IMR-90 (cell line): Measurements from ENCODE around the gene CARMIL1. TPM values are rescaled to one million over a fixed set of nuclear protein-coding genes. Genes with fewer than 3 reads are reported as not detected.

Experiments used
- ATAC-seq: fragments of 200-7000 bp; cut with Tn5 transposase; 2 replicates; pipeline ENCODE4 v1.9.1; 2020; ENCODE audit warnings: low read depth, mild to moderate bottlenecking, moderate library complexity
- BruUV-seq: library from RNA; stranded (reverse); fragments of 400-500 nt; replicated peaks from 2 replicates; lab custom pipeline; 2021; lab: Mats Ljungman, UMichigan
- CTCF ChIA-PET: fragments of 300-600 bp; formaldehyde crosslinking; extraction: SDS; loops from one replicate; lab custom pipeline; 2021; ENCODE audit warnings: antibody characterized with exemption; lab: Yijun Ruan, JAX
- POLR2A ChIA-PET: fragments of 300-600 bp; sonication (Branson Sonifier 250); formaldehyde crosslinking; loops from one replicate; lab custom pipeline; 2022; ENCODE audit warnings: antibody characterized with exemption; ENCODE audit not compliant: unreplicated experiment; lab: Charles Lee
- DNase-seq: peaks from one replicate; pipeline ENCODE4 v3.0.0; 2013
- H2AFZ ChIP-seq: replicated peaks from 2 replicates; pipeline ENCODE3; 2013; ENCODE audit warnings: low read length, mild to moderate bottlenecking; ENCODE audit not compliant: poor library complexity
- H2AK5ac ChIP-seq: 2 replicates; pipeline ENCODE4 v1.6.1; 2013; ENCODE audit warnings: low read depth, low read length, inconsistent platforms
- H2AK9ac ChIP-seq: replicated peaks from 2 replicates; pipeline ENCODE3; 2013; ENCODE audit warnings: mild to moderate bottlenecking, low read depth, low read length, moderate library complexity; ENCODE audit not compliant: poor library complexity
- H2BK120ac ChIP-seq: 2 replicates; pipeline ENCODE4 v1.6.1; 2013; ENCODE audit warnings: low read depth, low read length, inconsistent platforms
- H2BK15ac ChIP-seq: 3 replicates; pipeline ENCODE4 v1.6.1; 2013; ENCODE audit warnings: low read depth, low read length, inconsistent platforms
- H2BK20ac ChIP-seq: 2 replicates; pipeline ENCODE4 v1.6.1; 2013; ENCODE audit warnings: low read depth, mild to moderate bottlenecking, inconsistent platforms, low read length, moderate library complexity
- H2BK5ac ChIP-seq: 2 replicates; pipeline ENCODE4 v1.6.1; 2013; ENCODE audit warnings: mild to moderate bottlenecking, low read depth, low read length, inconsistent platforms; ENCODE audit not compliant: poor library complexity, severe bottlenecking
- H3K14ac ChIP-seq: replicated peaks from 2 replicates; pipeline ENCODE4 v1.6.1; 2013; ENCODE audit warnings: low read depth, low read length, inconsistent platforms
- H3K18ac ChIP-seq: 2 replicates; pipeline ENCODE4 v1.6.1; 2013; ENCODE audit warnings: low read depth, low read length, control low read depth
- H3K23ac ChIP-seq: 2 replicates; pipeline ENCODE4 v1.6.1; 2013; ENCODE audit warnings: low read depth, low read length, inconsistent platforms
- H3K27ac ChIP-seq: 2 replicates; pipeline ENCODE4 v1.5.1; 2013; ENCODE audit warnings: mild to moderate bottlenecking, control low read depth, low read length; ENCODE audit not compliant: insufficient read depth
- H3K27me3 ChIP-seq: 2 replicates; pipeline ENCODE4 v1.6.1; 2013; ENCODE audit warnings: low read length; ENCODE audit not compliant: control insufficient read depth, insufficient read depth
- H3K36me3 ChIP-seq: 2 replicates; pipeline ENCODE4 v1.6.1; 2013; ENCODE audit warnings: low read length, mixed read lengths; ENCODE audit not compliant: control insufficient read depth, insufficient read depth
- H3K4ac ChIP-seq: 2 replicates; pipeline ENCODE4 v1.6.1; 2013; ENCODE audit warnings: low read depth, low read length, inconsistent platforms
- H3K4me1 ChIP-seq: 2 replicates; pipeline ENCODE4 v1.6.1; 2013; ENCODE audit warnings: low read length, mixed read lengths; ENCODE audit not compliant: control insufficient read depth, insufficient read depth
- H3K4me2 ChIP-seq: 2 replicates; pipeline ENCODE4 v1.6.1; 2013; ENCODE audit warnings: low read depth, mild to moderate bottlenecking, control low read depth, low read length, moderate library complexity
- H3K4me3 ChIP-seq: 2 replicates; pipeline ENCODE4 v1.5.1; 2013; ENCODE audit warnings: low read depth, mild to moderate bottlenecking, control low read depth, low read length, moderate library complexity; ENCODE audit not compliant: insufficient read depth
- H3K56ac ChIP-seq: 2 replicates; pipeline ENCODE4 v1.6.1; 2013; ENCODE audit warnings: low read length, inconsistent platforms; ENCODE audit not compliant: insufficient read depth; ENCODE audit errors: extremely low read depth
- H3K79me1 ChIP-seq, 2 experiments: 2 replicates each; pipeline ENCODE4 v1.6.1; 2013; ENCODE audit warnings: low read length in 2 of 2, inconsistent platforms in 1 of 2, low read depth in 1 of 2
- H3K9ac ChIP-seq: 2 replicates; pipeline ENCODE4 v1.6.1; 2013; ENCODE audit warnings: low read depth, low read length, control low read depth
- H3K9me1 ChIP-seq: 2 replicates; pipeline ENCODE4 v1.6.1; 2013; ENCODE audit warnings: low read length, inconsistent platforms; ENCODE audit not compliant: insufficient read depth
- H3K9me3 ChIP-seq: 2 replicates; pipeline ENCODE4 v1.6.1; 2013; ENCODE audit warnings: low read length; ENCODE audit not compliant: control insufficient read depth, insufficient read depth
- H4K20me1 ChIP-seq: 2 replicates; pipeline ENCODE4 v1.6.1; 2013; ENCODE audit warnings: low read length, inconsistent platforms; ENCODE audit not compliant: insufficient read depth
- H4K5ac ChIP-seq: 2 replicates; pipeline ENCODE4 v1.6.1; 2013; ENCODE audit warnings: mild to moderate bottlenecking, low read depth, low read length, control low read depth
- H4K8ac ChIP-seq, 2 experiments: 2 replicates each; pipeline ENCODE4 v1.6.1; 2013; ENCODE audit warnings: low read depth in 2 of 2, low read length in 2 of 2, control low read depth in 1 of 2, inconsistent platforms in 1 of 2
- H4K91ac ChIP-seq: 2 replicates; pipeline ENCODE4 v1.6.1; 2013; ENCODE audit warnings: low read depth, low read length, inconsistent platforms; ENCODE audit not compliant: insufficient read depth
- CEBPB ChIP-seq: IDR thresholded peaks from 2 replicates; pipeline ENCODE4 v1.6.1; 2012; ENCODE audit warnings: low read depth, low read length, improper control_type of control experiment
- CHD1 ChIP-seq: IDR thresholded peaks from 2 replicates; pipeline ENCODE4 v1.6.1; 2012; ENCODE audit warnings: low read depth, low read length, improper control_type of control experiment
- CTCF ChIP-seq: conservative IDR thresholded peaks from 2 replicates; pipeline ENCODE4 v1.5.1; 2012; ENCODE audit warnings: mild to moderate bottlenecking, low read depth, low read length, improper control_type of control experiment
- RAD21 ChIP-seq: IDR thresholded peaks from 2 replicates; pipeline ENCODE4 v1.6.1; 2012; ENCODE audit warnings: low read length, improper control_type of control experiment
- SMC3 ChIP-seq: fragments of 150-350 bp; IDR thresholded peaks from 2 replicates; pipeline ENCODE4 v1.6.1; 2016; ENCODE audit warnings: low read depth, mild to moderate bottlenecking, antibody characterized with exemption, low read length, moderate library complexity
- WGBS, 2 experiments: methylation state at CpG; one replicate each; pipeline versions ENCODE4 v1.1.5 to v1.1.7; 2013; ENCODE audit warnings: missing lambda C conversion rate in 2 of 2; ENCODE audit not compliant: insufficient read length in 1 of 2; ENCODE audit errors: extremely low coverage in 2 of 2; 5-methylcytosine and 5-hydroxymethylcytosine counted together
- dilution Hi-C: fragments of 300-500 bp; cut with HindIII; formaldehyde crosslinking; loops from one replicate; pipeline ENCODE4 v1.14.3; 2018; ENCODE audit warnings: low sequenced_read_pairs; ENCODE audit not compliant: unreplicated experiment
- in situ Hi-C: fragments of 300-500 bp; cut with MboI; formaldehyde crosslinking; loops from 3 replicates; pipeline ENCODE4 v1.14.3; 2019; ENCODE audit warnings: low sequenced_read_pairs, inconsistent platforms, mixed read lengths
- intact Hi-C: fragments of 100-400 bp; cut with micrococcal nuclease; formaldehyde crosslinking; loops from 2 replicates; pipeline ENCODE4 v1.10.0; 2022
- polyA plus RNA-seq, 3 experiments: library from polyadenylated mRNA; depleted of rRNA; stranded (reverse); fragments of >200 nt; gene quantifications; 2 replicates each; pipeline ENCODE4 v1.2.3, GENCODE V29; 2012; ENCODE audit warnings: low replicate concordance in 1 of 3
- total RNA-seq: library from RNA; depleted of rRNA; stranded (reverse); fragments of >200 nt; gene quantifications from 2 replicates; pipeline ENCODE4 v1.2.3, GENCODE V29; 2012

The CARMIL1 gene
- total and polyA plus RNA-seq, 2 of the 4 experiments (the other 2 are of a cell fraction), result 1.3 to 2.9 TPM

DNA sequence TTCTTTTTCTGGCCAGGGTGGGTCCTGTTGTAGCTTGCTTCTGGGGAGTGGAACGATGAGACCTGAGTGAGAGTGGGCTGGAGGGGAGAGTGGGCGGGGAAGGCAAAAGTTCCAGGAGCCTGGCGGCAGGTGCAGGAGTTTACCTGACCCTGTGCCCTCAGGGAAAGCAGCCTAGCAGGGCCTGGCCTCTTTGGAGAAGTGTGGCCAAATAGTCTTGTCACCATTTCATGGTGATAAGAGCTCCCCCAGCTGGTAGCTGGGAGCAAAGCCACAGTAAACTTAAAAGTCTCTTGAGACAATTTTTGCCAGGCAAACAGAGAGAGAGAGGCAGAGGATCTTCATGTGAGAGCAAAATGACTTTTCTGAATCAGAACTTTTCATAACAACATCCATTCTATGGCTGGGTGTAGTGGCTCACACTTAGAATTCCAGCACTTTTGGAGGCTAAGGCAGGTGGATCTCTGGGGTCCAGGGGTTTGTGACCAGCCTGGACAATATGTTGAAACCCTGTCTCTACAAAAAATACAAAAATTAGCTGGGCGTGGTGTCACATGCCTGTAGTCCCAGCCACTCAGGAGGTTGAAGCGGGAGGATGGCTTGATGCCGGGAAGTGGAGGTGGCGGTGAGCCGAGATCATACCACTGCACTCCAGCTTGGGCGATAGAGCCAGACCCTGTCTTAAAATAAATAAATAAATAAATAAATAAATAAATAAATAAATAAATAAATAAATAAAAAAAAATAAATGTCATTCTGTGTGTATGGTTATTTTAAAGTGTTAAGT lies 211.0 kb downstream of the CARMIL1 start:
- POLR2A ChIA-PET, result interaction anchor here (0.6 kb wide), 1 partner anchor 13 kb away, joined by 7 read pairs; no protein-coding TSS in a partner anchor
- Histone ChIP-seq H3K27me3 (no peaks in the 10 kb centered on the region), H2AFZ (peak overlapping the region; percentile 73), H3K9me1 (no peaks in the 10 kb centered on the region), H2BK20ac (no peak overlapping the region), H3K79me1 (no peaks in the 10 kb centered on the region), H2BK120ac (no peak overlapping the region), H2BK15ac (no peak overlapping the region), H3K27ac (no peak overlapping the region), H3K4me2 (no peak overlapping the region), H3K4me3 (no peak overlapping the region), H2AK9ac (no peak overlapping the region), H3K4ac (no peak overlapping the region), H4K8ac (no peak overlapping the region), H3K18ac (no peak overlapping the region), H3K56ac (no peak overlapping the region), H4K5ac (no peak overlapping the region), H3K9ac (no peak overlapping the region), H3K23ac (no peak overlapping the region), H3K9me3 (no peaks in the 10 kb centered on the region), H2BK5ac (no peak overlapping the region), H3K14ac (no peak overlapping the region), H2AK5ac (no peak overlapping the region), H3K36me3 (no peaks in the 10 kb centered on the region), H3K4me1 (no peaks in the 10 kb centered on the region), H4K20me1 (no peaks in the 10 kb centered on the region), H4K91ac (no peak overlapping the region)
- no CpG with 5 or more reads among the region's 9 CpGs for WGBS, 2 experiments
- in situ Hi-C loops (no loop called here), intact Hi-C loops (loop anchor here (1.0 kb wide), 4 partner anchors 66 to 267 kb away; partner anchors contain the start of gene CARMIL1), dilution Hi-C loops (no loop called here)
- DNase-seq (peak; percentile 73), ATAC-seq (peak; percentile 96)
- TF ChIP-seq SMC3 (peak; percentile 81), CHD1 (no peak), CTCF (peak; percentile 86), RAD21 (peak; percentile 77), CEBPB (no peak)
- CTCF ChIA-PET, result interaction anchor here (0.6 to 2.6 kb wide), 18 partner anchors 10 to 1718 kb away, joined by 3 to 42 read pairs (median 3); partner anchors contain the start of gene CARMIL1
- BruUV-seq, result no TSS peak
